Muscle layer of colon (tissue), 2 donors: ENCODE data around the gene HSF2.

Source experiments
- H3K27ac ChIP-seq: one replicate; pipeline ENCODE4 v1.7.0; 2013; ENCODE audit warnings: low read depth, mild to moderate bottlenecking, low read length, moderate library complexity
- H3K27me3 ChIP-seq, 2 donors: one replicate each; pipeline ENCODE4 v1.7.0; 2013; ENCODE audit warnings: low read length in 2 of 2, mild to moderate bottlenecking in 2 of 2; ENCODE audit not compliant: insufficient read depth in 2 of 2, control insufficient read depth in 1 of 2
- H3K36me3 ChIP-seq: one replicate; pipeline ENCODE4 v1.7.0; 2013; ENCODE audit warnings: mild to moderate bottlenecking, low read length; ENCODE audit not compliant: insufficient read depth
- H3K4me1 ChIP-seq: one replicate; pipeline ENCODE4 v1.7.0; 2013; ENCODE audit warnings: mild to moderate bottlenecking, low read length; ENCODE audit not compliant: insufficient read depth
- H3K4me3 ChIP-seq, 2 donors: one replicate each; pipeline ENCODE4 v1.7.0; 2013; ENCODE audit warnings: low read length in 2 of 2, low read depth in 1 of 2, mild to moderate bottlenecking in 1 of 2, moderate library complexity in 1 of 2
- H3K9ac ChIP-seq: one replicate; pipeline ENCODE4 v1.7.0; 2013; ENCODE audit warnings: low read length
- H3K9me3 ChIP-seq: one replicate; pipeline ENCODE4 v1.7.0; 2013; ENCODE audit warnings: mild to moderate bottlenecking, low read length
- donor health status: abdominal sarcoma.
- donor health status: Adenocarcinoma of cecum.

Gene HSF2

DNA sequence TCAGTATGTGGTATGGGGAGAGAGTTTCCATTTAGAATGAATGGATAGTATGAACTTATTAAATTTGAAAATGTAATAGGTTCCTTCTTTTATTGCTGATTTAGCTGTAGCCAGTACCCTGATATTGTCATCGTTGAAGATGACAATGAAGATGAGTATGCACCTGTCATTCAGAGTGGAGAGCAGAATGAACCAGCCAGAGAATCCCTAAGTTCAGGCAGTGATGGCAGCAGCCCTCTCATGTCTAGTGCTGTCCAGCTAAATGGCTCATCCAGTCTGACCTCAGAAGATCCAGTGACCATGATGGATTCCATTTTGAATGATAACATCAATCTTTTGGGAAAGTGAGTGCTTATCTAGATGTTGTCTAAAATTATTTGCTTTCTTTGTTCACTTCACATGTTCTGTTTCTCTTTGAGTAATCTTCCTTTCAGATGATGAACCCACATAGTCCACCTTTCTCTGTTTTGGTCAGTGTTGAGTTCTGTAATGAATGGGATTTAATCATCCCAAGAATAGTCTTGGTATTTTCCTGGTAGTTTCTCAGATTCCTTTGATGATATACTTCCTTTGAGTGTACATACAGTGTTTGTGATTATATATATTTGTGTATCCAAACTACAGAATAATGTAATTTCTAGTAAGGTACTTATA lies 23.3 kb downstream of the HSF2 start:
- peaks cover 25% of the 10 kb centered on the region for H3K36me3 ChIP-seq
- H3K9ac ChIP-seq: no peak overlapping the region
- no peaks in the 10 kb centered on the region for H3K4me1 ChIP-seq

DNA sequence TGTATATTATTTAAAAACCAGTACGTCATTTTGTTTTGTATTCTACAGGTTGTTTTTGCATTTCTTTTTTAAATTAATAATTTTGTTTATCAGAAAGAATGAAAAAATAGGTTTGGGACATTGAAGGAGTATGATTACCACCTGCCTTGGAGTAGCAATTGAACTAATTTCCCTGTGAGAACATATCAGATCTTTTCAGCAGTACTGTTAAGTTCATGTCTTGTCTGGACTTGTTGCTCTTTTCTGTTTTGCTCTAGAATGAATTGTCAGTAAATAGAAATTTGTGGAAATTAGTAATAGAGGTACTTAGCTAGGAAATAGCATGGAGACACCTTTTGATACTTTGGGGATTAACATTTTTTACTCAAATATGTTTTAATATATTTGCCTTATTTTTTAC lies 24.3 kb downstream of the HSF2 start:
- Histone ChIP-seq H3K4me1 (no peaks in the 10 kb centered on the region), H3K27ac (no peak overlapping the region), H3K4me3 (no peak overlapping the region), H3K27me3 (no peaks in the 10 kb centered on the region), H3K9me3 (no peaks in the 10 kb centered on the region), H3K36me3 (peaks cover 25% of the 10 kb centered on the region), H3K9ac (no peak overlapping the region)

More for the DNA sequence above, 23.3 kb downstream of the HSF2 start:
- Histone ChIP-seq H3K9me3 (no peaks in the 10 kb centered on the region), H3K27me3 (no peaks in the 10 kb centered on the region), H3K4me3 (no peak overlapping the region), H3K27ac (no peak overlapping the region)

DNA sequence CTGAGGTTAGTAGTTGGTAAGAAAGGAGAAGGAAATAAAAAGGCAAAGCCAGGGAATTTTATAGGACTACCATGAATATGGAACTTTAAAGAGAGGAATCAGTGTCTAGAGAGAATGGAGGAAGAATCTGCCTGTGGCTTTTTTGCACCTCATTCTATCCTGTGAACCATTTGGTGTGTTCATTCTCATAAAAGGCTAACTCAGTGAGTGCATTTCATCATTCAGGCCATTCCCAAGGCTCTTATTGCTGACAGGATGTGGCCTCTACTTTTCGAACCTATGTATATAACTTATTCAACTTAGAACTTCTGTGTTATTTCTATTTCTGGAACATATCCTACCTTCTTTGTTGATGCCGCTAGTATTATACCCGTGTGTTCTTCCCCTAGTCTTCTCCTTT lies 27.1 kb downstream of the HSF2 start:
- no peak overlapping the region for H3K27ac ChIP-seq
- H3K4me3 ChIP-seq: no peak overlapping the region
- H3K36me3 ChIP-seq: peaks cover 23% of the 10 kb centered on the region

DNA sequence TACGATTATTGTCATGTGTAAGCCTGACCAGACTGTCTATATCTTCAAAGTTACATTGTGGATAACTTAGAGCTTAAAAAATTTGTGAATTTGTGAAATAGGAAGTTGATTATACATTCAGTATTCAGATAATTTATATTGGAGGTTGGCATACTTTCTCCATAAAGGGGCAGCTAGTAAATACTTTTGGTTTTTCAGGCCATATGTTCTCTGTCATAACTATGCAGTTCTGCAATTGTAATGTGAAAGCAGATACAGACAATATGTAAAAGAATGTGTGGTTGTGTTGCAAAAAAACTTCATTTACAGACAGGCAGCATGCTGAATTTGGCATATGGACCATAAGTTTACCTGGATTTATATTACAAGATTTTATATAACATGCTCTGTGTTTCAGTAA lies 29.3 kb downstream of the HSF2 start:
- H3K4me1 ChIP-seq: no peaks in the 10 kb centered on the region
- no peaks in the 10 kb centered on the region for H3K27me3 ChIP-seq
- H3K4me3 ChIP-seq: no peak overlapping the region
- H3K9me3 ChIP-seq: no peaks in the 10 kb centered on the region
- no peak overlapping the region for H3K27ac ChIP-seq
- H3K9ac ChIP-seq: no peak overlapping the region
- H3K36me3 ChIP-seq: peaks cover 35% of the 10 kb centered on the region

More for the DNA sequence above, 27.1 kb downstream of the HSF2 start:
- Histone ChIP-seq H3K9me3 (no peaks in the 10 kb centered on the region), H3K4me1 (no peaks in the 10 kb centered on the region), H3K9ac (no peak overlapping the region), H3K27me3 (no peaks in the 10 kb centered on the region)

DNA sequence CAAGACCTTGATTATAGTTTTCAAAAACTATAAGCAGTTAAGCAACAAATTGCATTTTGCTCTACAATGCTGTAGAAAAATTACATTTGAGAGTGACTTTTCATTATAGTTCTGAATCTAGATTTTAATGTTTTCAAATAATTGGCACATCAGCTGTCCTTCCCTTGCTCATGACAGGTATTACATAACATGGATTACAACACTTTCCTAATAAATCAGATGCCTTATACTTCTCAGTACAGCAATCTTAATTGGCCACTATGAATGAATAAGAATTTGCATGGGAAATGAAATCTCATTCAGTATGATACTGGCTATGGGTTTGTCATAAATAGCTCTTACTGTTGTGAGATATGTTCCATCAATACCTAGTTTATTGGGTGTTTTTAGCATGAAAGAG lies 29.9 kb downstream of the HSF2 start:
- Histone ChIP-seq H3K27me3 (no peaks in the 10 kb centered on the region), H3K4me1 (no peaks in the 10 kb centered on the region), H3K4me3 (no peak overlapping the region), H3K27ac (no peak overlapping the region), H3K9ac (no peak overlapping the region), H3K36me3 (peaks cover 32% of the 10 kb centered on the region), H3K9me3 (no peaks in the 10 kb centered on the region)

DNA sequence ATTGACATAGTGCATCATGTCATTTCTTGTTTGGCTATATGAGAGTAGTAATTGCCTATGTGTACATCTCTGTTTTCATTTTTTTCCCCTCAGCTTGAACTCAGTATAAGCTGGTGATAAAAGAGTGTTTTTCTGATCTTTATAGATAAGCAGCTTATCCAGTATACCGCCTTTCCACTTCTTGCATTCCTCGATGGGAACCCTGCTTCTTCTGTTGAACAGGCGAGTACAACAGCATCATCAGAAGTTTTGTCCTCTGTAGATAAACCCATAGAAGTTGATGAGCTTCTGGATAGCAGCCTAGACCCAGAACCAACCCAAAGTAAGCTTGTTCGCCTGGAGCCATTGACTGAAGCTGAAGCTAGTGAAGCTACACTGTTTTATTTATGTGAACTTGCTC lies 32.3 kb downstream of the HSF2 start:
- H3K27ac ChIP-seq: no peak overlapping the region
- no peaks in the 10 kb centered on the region for H3K9me3 ChIP-seq
- H3K36me3 ChIP-seq: peaks cover 21% of the 10 kb centered on the region
- H3K27me3 ChIP-seq: no peaks in the 10 kb centered on the region
- no peaks in the 10 kb centered on the region for H3K4me1 ChIP-seq
- H3K4me3 ChIP-seq: no peak overlapping the region
- no peak overlapping the region for H3K9ac ChIP-seq

DNA sequence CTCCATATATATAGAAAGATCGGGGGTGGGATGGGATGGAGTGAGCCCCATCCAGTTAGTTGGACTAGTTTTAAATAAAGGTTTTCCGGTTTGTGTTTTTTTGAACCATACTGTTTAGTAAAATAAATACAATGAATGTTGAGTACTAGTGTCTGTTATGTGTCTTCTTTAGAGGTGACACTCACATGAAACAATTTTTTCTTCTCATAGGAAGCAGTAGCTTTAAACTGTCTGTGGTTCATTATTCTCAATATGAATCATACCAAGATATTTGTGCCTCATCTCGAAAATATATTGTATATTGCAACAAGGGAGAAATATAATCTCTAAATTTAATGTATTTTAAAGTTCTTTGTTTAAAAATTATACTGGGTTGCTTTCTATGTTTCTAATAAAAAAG lies 33.4 kb downstream of the HSF2 start:
- H3K27me3 ChIP-seq: no peaks in the 10 kb centered on the region
- H3K4me3 ChIP-seq: no peak overlapping the region
- no peaks in the 10 kb centered on the region for H3K9me3 ChIP-seq
- H3K36me3 ChIP-seq: peaks cover 24% of the 10 kb centered on the region
- no peaks in the 10 kb centered on the region for H3K4me1 ChIP-seq
- H3K27ac ChIP-seq: no peak overlapping the region
- H3K9ac ChIP-seq: no peak overlapping the region

DNA sequence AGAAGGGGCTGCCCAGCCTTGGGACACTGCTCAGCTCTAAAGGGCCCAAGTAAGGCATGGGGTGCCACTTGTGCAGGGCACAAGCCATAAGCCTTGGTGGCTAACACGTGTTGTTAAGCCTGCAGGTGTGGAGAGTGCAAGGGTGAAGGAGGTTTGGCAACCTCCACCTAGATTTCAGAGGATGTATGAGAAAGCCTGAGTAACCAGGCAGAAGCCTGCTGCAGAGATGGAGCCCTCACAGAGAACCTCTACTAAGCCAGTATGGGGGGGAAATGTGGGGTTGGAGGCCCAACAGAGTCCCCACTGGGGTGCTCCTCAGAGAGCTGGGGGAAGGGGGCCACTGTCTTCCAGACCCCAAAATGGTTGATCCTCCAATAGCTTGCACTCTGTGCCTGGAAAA lies 39.5 kb downstream of the HSF2 start:
- no peaks in the 10 kb centered on the region for H3K4me1 ChIP-seq
- no peak overlapping the region for H3K27ac ChIP-seq
- no peaks in the 10 kb centered on the region for H3K9me3 ChIP-seq
- H3K4me3 ChIP-seq: no peak overlapping the region
- peaks cover 26% of the 10 kb centered on the region for H3K36me3 ChIP-seq
- H3K27me3 ChIP-seq: no peaks in the 10 kb centered on the region
- no peak overlapping the region for H3K9ac ChIP-seq

DNA sequence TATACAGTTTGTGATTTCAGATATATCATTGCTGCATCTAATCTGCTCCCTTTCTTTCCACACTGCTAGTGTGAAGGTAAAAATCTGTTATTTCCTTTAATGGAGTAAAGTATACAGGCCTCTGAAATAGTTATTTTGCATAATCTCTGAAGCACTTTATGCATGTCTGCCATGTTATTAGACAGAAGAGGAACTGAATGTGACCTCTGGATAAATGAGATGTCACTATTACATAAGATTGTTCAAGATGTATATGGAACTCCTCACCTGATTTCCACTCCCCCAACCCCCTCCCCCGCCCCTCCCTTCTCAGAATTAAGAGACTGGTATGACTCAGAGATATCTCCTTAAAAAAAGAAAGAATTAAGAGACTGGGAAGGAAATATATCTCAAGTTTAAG lies 45.8 kb downstream of the HSF2 start:
- Histone ChIP-seq H3K9me3 (no peaks in the 10 kb centered on the region), H3K4me3 (no peak overlapping the region), H3K27ac (no peak overlapping the region), H3K27me3 (no peaks in the 10 kb centered on the region), H3K9ac (no peak overlapping the region), H3K4me1 (no peaks in the 10 kb centered on the region), H3K36me3 (peaks cover 55% of the 10 kb centered on the region)

DNA sequence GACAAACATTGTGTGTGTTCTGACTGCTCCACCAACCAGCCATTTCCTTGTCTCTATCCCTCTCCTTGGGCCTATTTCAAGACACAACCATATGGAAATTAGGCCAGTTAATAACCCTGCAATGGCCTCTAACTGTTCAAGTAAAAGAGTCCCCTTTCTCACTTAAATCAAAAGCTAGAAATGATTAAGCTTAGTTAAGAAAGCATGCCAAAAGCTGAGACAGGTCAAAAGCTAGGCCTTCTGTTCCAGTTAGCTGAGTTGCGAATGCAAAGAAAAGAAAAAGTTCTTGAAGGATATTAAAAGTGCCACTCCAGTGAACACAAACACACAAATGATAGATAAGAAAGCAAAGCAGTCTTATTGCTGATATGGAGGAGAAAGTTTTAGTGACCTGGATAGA lies 49.6 kb downstream of the HSF2 start:
- Histone ChIP-seq H3K27me3 (no peaks in the 10 kb centered on the region), H3K9me3 (no peaks in the 10 kb centered on the region), H3K4me1 (no peaks in the 10 kb centered on the region), H3K27ac (no peak overlapping the region), H3K4me3 (no peak overlapping the region), H3K9ac (no peak overlapping the region), H3K36me3 (peaks cover 81% of the 10 kb centered on the region)

DNA sequence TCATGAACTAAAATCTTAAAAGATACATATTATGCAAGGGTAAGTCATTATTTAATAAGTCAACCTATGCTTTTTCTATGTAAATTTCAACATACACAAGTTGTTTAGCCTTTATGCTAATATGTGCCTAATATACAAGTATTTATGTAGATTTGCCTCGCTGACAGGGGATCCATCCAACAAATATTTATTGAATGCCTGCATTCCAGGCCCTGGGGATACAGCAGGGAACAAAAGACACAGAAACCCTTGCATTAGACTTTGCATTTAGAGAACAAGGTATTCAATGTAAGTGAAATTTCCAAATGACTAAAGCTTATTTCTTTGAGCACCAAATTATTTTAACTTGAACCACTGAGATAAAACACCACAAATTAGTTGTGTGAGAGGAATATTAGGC lies 53.1 kb downstream of the HSF2 start:
- Histone ChIP-seq H3K27ac (no peak overlapping the region), H3K9ac (no peak overlapping the region), H3K36me3 (peaks cover 67% of the 10 kb centered on the region), H3K9me3 (no peaks in the 10 kb centered on the region), H3K27me3 (no peaks in the 10 kb centered on the region), H3K4me1 (peaks cover 6% of the 10 kb centered on the region), H3K4me3 (no peak overlapping the region)

DNA sequence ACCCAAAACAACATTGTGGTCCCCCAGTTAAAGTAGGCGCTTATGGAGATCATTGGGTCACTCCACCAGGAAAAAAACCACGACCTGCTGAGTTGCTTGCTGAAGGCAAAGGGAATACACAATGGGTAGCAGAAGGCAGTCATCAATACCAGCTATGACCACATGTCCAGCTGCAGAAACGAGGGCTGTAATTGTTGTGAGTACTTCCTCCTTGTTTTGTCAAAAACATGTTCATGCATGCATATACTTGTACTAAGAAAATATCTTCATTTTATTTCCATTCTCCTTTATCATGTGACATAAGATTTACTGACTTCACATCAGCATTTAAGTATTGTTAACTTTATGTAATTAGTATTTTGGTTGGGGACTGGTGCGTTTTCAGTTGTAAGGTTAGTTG lies 55.2 kb downstream of the HSF2 start:
- H3K9ac ChIP-seq: no peak overlapping the region
- H3K36me3 ChIP-seq: peaks cover 56% of the 10 kb centered on the region
- H3K4me3 ChIP-seq: no peak overlapping the region
- H3K27me3 ChIP-seq: no peaks in the 10 kb centered on the region
- H3K27ac ChIP-seq: no peak overlapping the region
- H3K9me3 ChIP-seq: no peaks in the 10 kb centered on the region
- H3K4me1 ChIP-seq: peaks cover 14% of the 10 kb centered on the region
